Smooth muscle cell (in vitro differentiated cells): ENCODE results near the gene ARSB. TPM values are rescaled to one million over a fixed set of nuclear protein-coding genes. Genes with fewer than 3 reads are reported as not detected.

Source experiments
- DNase-seq: peaks from one replicate; lab custom pipeline; 2025; ENCODE audit not compliant: unreplicated experiment; lab: John Stamatoyannopoulos, UW
- H2AFZ ChIP-seq: fragments of 200-600 bp; sonication (generic); 2 replicates; pipeline ENCODE4 v1.6.0; 2016; ENCODE audit warnings: antibody characterized with exemption, low read depth, mild to moderate bottlenecking
- H3F3A ChIP-seq: fragments of 200-600 bp; sonication (generic); 2 replicates; pipeline ENCODE4 v1.6.0; 2017; ENCODE audit warnings: antibody characterized with exemption, low read depth
- H3K27ac ChIP-seq: fragments of 200-600 bp; sonication (generic); 2 replicates; pipeline ENCODE4 v1.5.1; 2016; ENCODE audit warnings: low read depth, mild to moderate bottlenecking
- H3K27me3 ChIP-seq: fragments of 200-600 bp; sonication (generic); 2 replicates; pipeline ENCODE4 v1.6.1; 2016; ENCODE audit warnings: low read depth, mild to moderate bottlenecking
- H3K36me3 ChIP-seq: fragments of 200-600 bp; sonication (generic); 2 replicates; pipeline ENCODE4 v1.5.1; 2016; ENCODE audit warnings: low read depth
- H3K4me1 ChIP-seq: fragments of 200-600 bp; sonication (generic); 2 replicates; pipeline ENCODE4 v1.5.1; 2016; ENCODE audit warnings: low read depth
- H3K4me2 ChIP-seq: fragments of 200-600 bp; sonication (generic); 2 replicates; pipeline ENCODE4 v1.6.0; 2016; ENCODE audit warnings: mild to moderate bottlenecking
- H3K4me3 ChIP-seq: fragments of 200-600 bp; sonication (generic); 2 replicates; pipeline ENCODE4 v1.5.1; 2016; ENCODE audit warnings: mild to moderate bottlenecking
- H3K79me2 ChIP-seq: fragments of 200-600 bp; sonication (generic); 2 replicates; pipeline ENCODE4 v1.6.0; 2016; ENCODE audit warnings: low read depth, mild to moderate bottlenecking
- H3K9ac ChIP-seq: fragments of 200-600 bp; sonication (generic); 2 replicates; pipeline ENCODE4 v1.6.0; 2016; ENCODE audit warnings: low read depth
- H3K9me3 ChIP-seq: fragments of 200-600 bp; sonication (generic); replicated peaks from 2 replicates; pipeline ENCODE4 v1.5.1; 2016; ENCODE audit warnings: low read depth
- H4K20me1 ChIP-seq: fragments of 200-600 bp; sonication (generic); 2 replicates; pipeline ENCODE4 v1.6.0; 2016; ENCODE audit warnings: low read depth
- WGBS: methylation state at CpG from one replicate; pipeline ENCODE4 v1.1.7; 2016; ENCODE audit warnings: low lambda C conversion rate; 5-methylcytosine and 5-hydroxymethylcytosine counted together
- polyA plus RNA-seq: library from polyadenylated mRNA; unstranded; fragments of >200 nt; fragmentation: Nextera tagmentation; extraction: Ambion mirVana; gene quantifications from 2 replicates; pipeline ENCODE4 v1.2.1, GENCODE V29; 2016
- total RNA-seq: library from RNA; depleted of rRNA; stranded (reverse); fragments of >200 nt; gene quantifications from 2 replicates; pipeline ENCODE4 v1.2.3, GENCODE V29; 2014
- TF ChIP-seq, protein P1 (sequence below): fragments of 200-600 bp; sonication (generic); IDR thresholded peaks from 2 replicates; pipeline ENCODE4 v1.5.1; 2017; ENCODE audit warnings: borderline replicate concordance, mild to moderate bottlenecking, antibody characterized with exemption; ENCODE audit not compliant: insufficient read depth, poor library complexity, severe bottlenecking

The ARSB gene
- total and polyA plus RNA-seq, 2 experiments from 2014 or later, result 17.5 to 23.2 TPM

DNA sequence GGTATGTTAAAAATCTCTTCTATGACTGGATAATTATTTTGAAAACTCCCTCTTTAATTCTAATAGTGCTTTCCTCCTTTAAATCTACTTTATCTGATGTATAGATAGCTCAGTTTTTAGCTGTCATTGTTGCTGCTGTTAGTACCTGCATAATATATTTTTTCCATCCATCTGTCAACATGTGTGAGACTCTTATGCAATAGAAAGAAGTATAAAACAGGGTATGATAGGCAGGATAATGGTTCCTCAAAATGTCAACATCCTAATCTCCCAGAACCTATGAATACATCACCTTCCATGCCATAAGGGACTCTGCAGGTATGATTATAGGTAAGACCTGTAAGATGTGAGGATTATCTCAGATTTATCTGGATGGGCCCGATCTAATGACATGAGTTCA lies 199.7 kb downstream of the ARSB start:
- H4K20me1 ChIP-seq, result no peaks in the 10 kb centered on the region
- H3K9ac ChIP-seq, result no peak overlapping the region
- no peaks in the 10 kb centered on the region for H3K36me3 ChIP-seq
- H3K27me3 ChIP-seq, result no peaks in the 10 kb centered on the region
- H3K79me2 ChIP-seq, result no peaks in the 10 kb centered on the region
- TF ChIP-seq, protein P1, sequence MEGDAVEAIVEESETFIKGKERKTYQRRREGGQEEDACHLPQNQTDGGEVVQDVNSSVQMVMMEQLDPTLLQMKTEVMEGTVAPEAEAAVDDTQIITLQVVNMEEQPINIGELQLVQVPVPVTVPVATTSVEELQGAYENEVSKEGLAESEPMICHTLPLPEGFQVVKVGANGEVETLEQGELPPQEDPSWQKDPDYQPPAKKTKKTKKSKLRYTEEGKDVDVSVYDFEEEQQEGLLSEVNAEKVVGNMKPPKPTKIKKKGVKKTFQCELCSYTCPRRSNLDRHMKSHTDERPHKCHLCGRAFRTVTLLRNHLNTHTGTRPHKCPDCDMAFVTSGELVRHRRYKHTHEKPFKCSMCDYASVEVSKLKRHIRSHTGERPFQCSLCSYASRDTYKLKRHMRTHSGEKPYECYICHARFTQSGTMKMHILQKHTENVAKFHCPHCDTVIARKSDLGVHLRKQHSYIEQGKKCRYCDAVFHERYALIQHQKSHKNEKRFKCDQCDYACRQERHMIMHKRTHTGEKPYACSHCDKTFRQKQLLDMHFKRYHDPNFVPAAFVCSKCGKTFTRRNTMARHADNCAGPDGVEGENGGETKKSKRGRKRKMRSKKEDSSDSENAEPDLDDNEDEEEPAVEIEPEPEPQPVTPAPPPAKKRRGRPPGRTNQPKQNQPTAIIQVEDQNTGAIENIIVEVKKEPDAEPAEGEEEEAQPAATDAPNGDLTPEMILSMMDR, result no peak
- no peak overlapping the region for H3K4me2 ChIP-seq
- H3K4me3 ChIP-seq, result no peak overlapping the region
- H2AFZ ChIP-seq, result no peak overlapping the region
- H3K4me1 ChIP-seq, result peaks cover 2% of the 10 kb centered on the region
- no peak overlapping the region for H3K27ac ChIP-seq
- H3K9me3 ChIP-seq, result no peaks in the 10 kb centered on the region
- WGBS, result 98% methylated on average over 1 of the region's 1 CpG
- peaks cover 5% of the 10 kb centered on the region for H3F3A ChIP-seq
- no peak for DNase-seq

DNA sequence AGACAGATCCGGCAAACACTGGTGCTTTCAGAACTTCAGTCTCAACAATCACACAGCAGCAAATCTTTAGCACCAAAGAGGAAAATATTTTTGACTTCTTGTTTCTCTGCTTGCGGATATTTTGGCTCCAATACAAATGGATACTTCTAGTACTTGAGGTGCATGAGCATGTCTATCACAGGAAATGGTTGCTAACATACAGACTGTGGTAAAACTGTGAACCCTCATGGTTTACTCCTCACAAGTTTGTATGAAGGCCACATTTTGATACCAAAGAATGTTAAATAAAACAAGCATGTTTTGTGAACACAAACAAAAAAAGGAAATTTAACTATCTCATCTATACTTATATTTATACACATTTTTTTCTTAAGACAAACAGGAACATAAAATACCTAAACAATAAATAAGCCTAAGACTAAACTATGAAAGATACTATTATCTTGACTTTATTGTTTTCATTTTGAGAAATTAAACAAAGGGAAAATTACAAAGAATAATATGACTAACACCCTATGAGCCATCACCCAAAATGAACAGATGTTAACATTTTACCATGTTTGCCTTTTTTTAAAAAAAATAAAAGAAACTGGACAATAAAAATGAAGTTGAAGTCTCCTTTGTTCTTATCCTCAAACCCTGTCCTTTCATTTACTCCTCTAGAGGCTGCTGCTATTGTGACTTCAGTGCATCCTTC lies 201.5 kb downstream of the ARSB start:
- DNase-seq, result no peak

DNA sequence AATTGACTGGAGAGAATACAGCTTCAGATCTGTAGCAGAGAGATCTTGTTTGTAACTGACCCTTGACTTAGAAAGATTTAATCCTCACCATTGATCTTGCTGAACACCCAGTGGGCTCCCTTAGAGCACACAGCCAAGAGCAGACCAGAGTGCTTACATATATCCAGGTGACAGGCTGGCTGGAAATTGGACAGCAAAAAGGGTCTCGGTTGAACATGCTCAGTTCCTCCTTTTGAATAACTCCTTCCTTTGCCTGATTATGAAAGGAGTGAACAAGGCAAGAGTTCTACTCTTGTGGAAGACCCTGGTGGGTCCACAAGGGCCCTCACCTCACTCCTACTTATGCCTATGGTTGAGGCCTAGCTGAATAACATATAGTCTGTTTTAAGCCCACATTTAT lies 202.4 kb downstream of the ARSB start:
- Histone ChIP-seq H3K9ac (no peak overlapping the region), H3K27me3 (no peaks in the 10 kb centered on the region), H3K4me3 (no peak overlapping the region), H2AFZ (no peak overlapping the region), H3K79me2 (no peaks in the 10 kb centered on the region), H3K4me1 (no peaks in the 10 kb centered on the region), H3K9me3 (no peaks in the 10 kb centered on the region), H4K20me1 (no peaks in the 10 kb centered on the region), H3F3A (peaks cover 21% of the 10 kb centered on the region), H3K4me2 (no peak overlapping the region), H3K27ac (no peak overlapping the region), H3K36me3 (no peaks in the 10 kb centered on the region)
- DNase-seq, result no peak
- 100% methylated on average over 1 of the region's 1 CpG for WGBS
- TF ChIP-seq, protein P1, result no peak

More for the DNA sequence above, 201.5 kb downstream of the ARSB start:
- Histone ChIP-seq H3K9me3 (no peaks in the 10 kb centered on the region), H3K4me1 (peaks cover 2% of the 10 kb centered on the region), H3K4me2 (no peak overlapping the region), H4K20me1 (no peaks in the 10 kb centered on the region), H3K79me2 (no peaks in the 10 kb centered on the region), H3K4me3 (no peak overlapping the region), H2AFZ (no peak overlapping the region), H3K36me3 (no peaks in the 10 kb centered on the region), H3K27me3 (no peaks in the 10 kb centered on the region), H3F3A (peaks cover 21% of the 10 kb centered on the region), H3K9ac (no peak overlapping the region), H3K27ac (no peak overlapping the region)
- TF ChIP-seq, protein P1, result no peak
- WGBS, result 95% methylated on average over 2 of the region's 2 CpGs
